GM19351 (cell line): ENCODE results near the gene EFCAB5.
"Not testable (repeated sequence)": the region's sequence is repeated elsewhere in the genome, so short reads cannot be mapped to it uniquely, and the experiment has no call there.

Experiments used
- ATAC-seq: cut with Tn5 transposase; IDR thresholded peaks from one replicate; pipeline ENCODE4 v1.9.1; 2021; ENCODE audit warnings: mild to moderate bottlenecking, moderate library complexity; ENCODE audit not compliant: unreplicated experiment

Gene EFCAB5

GRCh38 chr17:30091771-30092170 is 150.3 kb downstream of the EFCAB5 start:
- ATAC-seq: no peak

GRCh38 chr17:30092886-30093285 is 151.5 kb downstream of the EFCAB5 start:
- ATAC-seq: no peak

DNA sequence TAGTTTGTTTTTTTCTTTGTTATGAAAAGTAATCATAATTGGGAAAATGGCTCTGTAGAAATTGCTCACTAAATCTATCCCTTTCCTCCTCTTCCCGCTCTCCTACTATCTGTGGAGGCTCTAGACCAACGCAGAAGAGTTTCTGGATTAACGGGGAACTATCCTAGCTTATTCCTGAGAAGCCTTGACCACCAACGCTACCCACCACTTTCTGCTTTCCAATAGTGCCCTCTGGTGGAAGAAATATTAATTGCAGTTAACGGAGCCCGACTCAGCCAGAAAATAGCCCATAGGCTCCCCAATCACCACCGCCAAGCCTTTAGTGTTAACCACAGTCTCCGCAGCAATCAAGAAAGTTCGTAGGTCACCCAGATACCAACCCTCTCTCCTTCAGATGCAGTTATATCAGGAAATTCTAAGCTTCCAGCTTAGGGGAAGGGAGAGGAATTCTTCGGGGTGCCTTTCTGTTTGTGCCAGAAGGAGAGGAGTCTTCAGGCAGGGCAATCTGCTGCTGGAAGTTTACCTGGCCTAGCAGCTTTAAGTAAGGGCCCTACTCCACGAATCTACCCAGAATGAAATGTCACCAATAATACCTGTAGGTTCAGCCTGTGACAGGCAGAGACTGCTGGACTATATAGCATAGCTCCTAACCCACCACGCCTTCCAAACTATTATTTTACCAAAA is 152.2 kb downstream of the EFCAB5 start:
- ATAC-seq: no peak

GRCh38 chr17:30095507-30096244 is 154.2 kb downstream of the EFCAB5 start:
- no peak for ATAC-seq

DNA sequence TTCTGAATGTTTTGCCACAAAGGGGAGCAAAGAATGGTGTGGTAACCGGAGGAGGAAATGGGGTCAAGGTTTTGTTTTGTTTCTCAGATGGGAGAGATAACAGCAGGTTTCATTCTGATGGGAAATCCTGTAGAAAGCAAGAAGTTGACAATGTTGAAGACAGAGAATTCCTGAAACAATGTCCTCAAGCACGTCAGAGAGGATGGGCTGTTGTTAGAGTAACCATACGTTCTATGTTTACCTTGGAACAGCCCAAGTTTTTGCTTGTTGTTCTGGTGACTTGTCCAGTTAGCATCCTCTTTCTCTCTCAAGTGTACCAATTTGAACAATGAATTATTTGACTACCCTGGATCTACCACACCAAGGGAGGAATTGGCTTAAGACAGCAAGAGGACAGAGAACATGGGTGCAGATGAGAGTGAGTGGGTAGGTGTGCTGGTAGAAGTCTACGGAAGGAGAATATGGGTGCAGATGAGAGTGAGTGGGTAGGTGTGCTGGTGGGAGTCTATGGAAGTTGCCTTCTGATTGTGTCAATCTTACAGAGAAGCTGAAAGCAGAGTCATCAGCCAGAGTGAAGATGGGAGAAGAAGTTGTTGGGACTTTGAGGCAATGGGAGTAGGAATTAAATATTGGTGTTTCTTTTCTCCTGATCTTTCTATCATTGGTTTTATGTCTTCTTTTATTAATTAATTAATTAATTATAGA is 160.4 kb downstream of the EFCAB5 start:
- no peak for ATAC-seq

DNA sequence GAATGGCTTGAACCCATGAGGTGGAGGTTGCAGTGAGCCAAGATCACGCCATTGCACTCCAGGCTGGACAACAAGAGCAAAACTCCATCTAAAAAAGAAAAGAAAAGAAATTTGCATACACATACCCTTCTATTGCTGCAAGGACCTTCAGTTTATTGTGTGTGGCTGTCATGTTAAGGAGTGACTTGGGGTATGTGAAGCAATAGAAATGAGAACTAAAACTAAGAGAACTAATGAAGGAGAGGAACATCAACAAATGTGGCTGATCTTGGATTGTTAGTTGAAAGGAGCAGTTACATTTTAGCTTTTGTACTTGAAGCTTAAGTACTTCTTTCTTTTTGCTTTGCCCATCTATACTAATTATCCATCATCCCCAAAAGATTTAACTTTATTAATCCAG is 162.5 kb downstream of the EFCAB5 start:
- ATAC-seq: no peak

DNA sequence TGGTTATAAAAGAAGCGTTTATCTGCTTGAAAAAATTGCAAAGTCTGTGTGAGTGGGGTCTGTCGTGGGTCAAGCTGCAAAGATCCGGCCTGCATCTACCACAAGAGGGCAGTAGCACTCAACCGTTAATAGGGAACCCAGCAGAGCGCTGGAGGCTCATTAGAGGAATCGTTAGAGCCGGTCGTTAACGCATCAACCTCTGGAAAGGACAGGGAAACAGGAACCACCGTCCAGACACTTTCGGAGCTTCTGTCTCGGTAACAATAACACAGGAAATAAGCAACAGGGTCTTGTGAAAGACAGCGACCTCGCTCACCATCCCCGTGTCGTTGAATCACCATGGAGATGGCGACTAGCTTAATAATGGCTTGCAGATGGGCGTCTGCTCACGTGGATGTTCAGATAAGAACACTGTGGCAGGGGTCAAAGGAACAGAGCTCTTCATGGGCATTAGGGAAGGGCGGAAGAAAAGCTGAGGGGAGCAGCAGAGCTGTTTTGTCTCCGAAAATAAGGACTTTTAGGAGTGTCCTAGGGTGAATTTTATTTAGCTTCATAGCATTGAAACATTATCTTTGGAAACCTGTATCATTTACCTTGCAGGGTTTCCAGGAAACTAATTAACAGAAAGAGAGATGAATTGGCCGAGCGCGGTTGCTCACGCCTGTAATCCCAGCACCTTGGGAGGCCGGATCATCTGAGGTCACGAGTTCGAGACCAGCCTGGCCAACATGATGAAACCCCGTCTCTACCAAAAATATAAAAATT is 163.3 kb downstream of the EFCAB5 start:
- ATAC-seq: no peak

GRCh38 chr17:30112794-30113193 is 171.4 kb downstream of the EFCAB5 start:
- no peak for ATAC-seq

DNA sequence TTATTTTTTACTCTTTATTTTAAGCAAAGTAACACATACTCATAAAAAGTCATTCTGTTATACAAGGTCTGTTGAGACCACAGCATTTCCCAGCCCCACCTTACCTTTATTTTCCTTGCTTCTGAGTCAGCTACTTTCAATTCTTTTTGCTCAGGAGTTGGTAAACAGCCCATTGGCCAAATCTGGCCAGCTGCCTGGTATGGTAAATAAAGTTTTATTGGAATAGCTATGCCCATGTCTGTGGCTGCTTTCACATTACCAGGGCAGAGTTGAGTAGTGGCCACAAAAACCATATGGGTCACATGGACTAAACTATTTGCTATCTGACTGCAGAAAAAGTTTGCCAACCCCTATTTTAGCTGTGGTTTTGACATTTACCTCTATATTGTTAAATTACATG is 171.8 kb downstream of the EFCAB5 start:
- no peak for ATAC-seq

DNA sequence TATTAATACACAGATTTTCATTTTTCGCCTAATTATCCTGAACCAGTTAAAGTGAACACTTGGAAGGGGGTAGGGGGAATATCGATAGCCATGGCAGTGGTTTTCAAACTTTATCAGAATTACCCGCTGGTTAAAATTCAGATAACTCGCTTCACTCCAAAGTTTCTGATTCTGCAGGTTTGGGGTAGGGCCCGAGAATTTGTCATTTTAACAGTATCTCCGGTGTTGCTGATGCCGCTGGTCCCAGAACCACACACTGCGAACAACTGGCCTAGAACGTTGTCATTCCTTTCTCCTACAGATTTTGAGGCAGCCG is 174.9 kb downstream of the EFCAB5 start:
- ATAC-seq: no peak

GRCh38 chr17:30116661-30117551 is 175.5 kb downstream of the EFCAB5 start, which contains the start of gene NSRP1:
Gene NSRP1, plus strand, starts transcription at chr17:30116816. Its CDS starts 28 bp downstream, at chr17:30116844.
- ATAC-seq: peak; percentile 77

DNA sequence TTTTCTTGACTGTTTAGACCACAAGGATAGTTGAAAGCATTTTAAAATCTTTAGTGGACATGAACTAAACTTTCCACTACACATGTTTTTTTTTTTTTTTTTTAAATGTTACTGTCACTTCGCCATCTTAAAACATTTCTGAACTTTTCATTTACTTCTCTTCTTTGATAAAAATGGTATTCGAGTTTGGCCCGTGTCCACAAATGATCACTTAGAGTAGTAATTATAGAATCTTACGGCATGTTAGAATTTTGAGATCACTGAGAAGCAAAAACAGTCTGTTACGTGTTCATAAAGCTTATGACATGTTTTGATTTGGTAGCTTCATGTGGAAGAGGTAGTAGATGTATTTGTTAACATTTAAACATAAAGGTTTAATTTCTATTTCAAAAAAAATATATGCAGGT is 176.2 kb downstream of the EFCAB5 start:
- ATAC-seq: no peak

DNA sequence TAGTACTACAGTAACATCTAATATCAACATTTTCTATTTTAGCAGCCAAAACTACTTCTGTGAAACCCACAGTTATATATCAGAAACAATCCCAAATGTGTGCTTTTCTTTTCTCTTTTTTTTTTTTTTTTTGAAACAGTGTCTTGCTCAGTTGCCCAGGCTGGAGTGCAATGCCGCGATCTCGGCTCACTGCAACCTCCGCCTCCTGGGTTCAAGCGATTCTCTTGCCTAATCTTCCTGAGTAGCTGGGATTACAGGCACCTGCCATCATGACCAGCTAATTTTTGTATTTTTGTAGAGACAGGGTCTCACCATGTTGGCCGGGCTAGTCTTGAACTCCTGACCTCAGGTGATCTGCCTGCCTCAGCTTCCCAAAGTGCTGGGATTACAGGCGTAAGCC is 177.2 kb downstream of the EFCAB5 start:
- not testable (repeated sequence) for ATAC-seq

GRCh38 chr17:30124273-30124796 is 182.9 kb downstream of the EFCAB5 start:
- ATAC-seq: no peak

GRCh38 chr17:30130121-30130520 is 188.7 kb downstream of the EFCAB5 start:
- ATAC-seq: no peak

- ATAC-seq: no peak
Observed at GRCh38 chr17:30132615-30133014, 191.2 kb downstream of the EFCAB5 start.

GRCh38 chr17:30133197-30133596 is 191.8 kb downstream of the EFCAB5 start:
- ATAC-seq: no peak

DNA sequence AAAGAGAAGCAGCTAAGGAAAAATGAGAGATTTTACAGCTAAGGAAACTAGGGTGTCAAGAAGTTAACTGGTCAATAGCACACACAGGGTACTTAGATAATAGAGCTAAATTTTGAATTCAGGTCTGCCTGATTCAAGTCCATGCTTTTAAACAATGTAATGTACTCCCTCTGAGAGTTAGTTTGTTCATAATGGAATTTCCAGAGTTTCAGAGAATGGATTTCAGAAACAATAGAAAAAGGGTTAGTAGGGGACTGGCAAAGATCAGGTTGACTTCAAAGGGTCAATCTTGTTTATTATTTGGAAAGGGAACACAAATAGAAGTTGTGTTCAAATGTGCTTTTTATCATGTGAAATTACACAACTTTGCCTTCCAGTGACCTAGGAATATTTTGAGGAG is 193.1 kb downstream of the EFCAB5 start:
- ATAC-seq: no peak

GRCh38 chr17:30137158-30137557 is 195.7 kb downstream of the EFCAB5 start:
- no peak for ATAC-seq

- ATAC-seq: not testable (repeated sequence)
Observed at GRCh38 chr17:30147860-30148259, 206.4 kb downstream of the EFCAB5 start.
